WERI-Rb-1 (cell line): ENCODE measurements around the gene STIMATE.

Source experiments
- DNase-seq: peaks from one replicate; pipeline ENCODE4 v3.0.0-alpha.2; 2020
- H3K27ac ChIP-seq: fragments of 250-450 bp; sonication (Bioruptor Pico); 2 replicates; pipeline ENCODE4 v1.5.1; 2020; ENCODE audit warnings: mild to moderate bottlenecking, moderate library complexity
- H3K27me3 ChIP-seq: fragments of 250-450 bp; sonication (Bioruptor Pico); 2 replicates; pipeline ENCODE4 v1.5.1; 2021; ENCODE audit warnings: mild to moderate bottlenecking, low read depth, moderate library complexity; ENCODE audit not compliant: insufficient read depth, severe bottlenecking
- H3K36me3 ChIP-seq: fragments of 250-450 bp; sonication (Bioruptor Pico); 2 replicates; pipeline ENCODE4 v1.5.1; 2020; ENCODE audit warnings: mild to moderate bottlenecking, moderate library complexity
- H3K4me3 ChIP-seq: 2 replicates; pipeline ENCODE4 v1.5.1; 2011; ENCODE audit warnings: low read depth, mild to moderate bottlenecking, control low read depth, low read length
- H3K9me3 ChIP-seq: fragments of 250-450 bp; sonication (Bioruptor Pico); 2 replicates; pipeline ENCODE4 v1.5.1; 2021; ENCODE audit warnings: mild to moderate bottlenecking, moderate library complexity; ENCODE audit not compliant: severe bottlenecking
- TF ChIP-seq, protein P1 (sequence below): IDR thresholded peaks from 2 replicates; pipeline ENCODE4 v1.5.1; 2011; ENCODE audit warnings: low read depth, mild to moderate bottlenecking, control low read depth, inconsistent platforms, low read length

Gene STIMATE

DNA sequence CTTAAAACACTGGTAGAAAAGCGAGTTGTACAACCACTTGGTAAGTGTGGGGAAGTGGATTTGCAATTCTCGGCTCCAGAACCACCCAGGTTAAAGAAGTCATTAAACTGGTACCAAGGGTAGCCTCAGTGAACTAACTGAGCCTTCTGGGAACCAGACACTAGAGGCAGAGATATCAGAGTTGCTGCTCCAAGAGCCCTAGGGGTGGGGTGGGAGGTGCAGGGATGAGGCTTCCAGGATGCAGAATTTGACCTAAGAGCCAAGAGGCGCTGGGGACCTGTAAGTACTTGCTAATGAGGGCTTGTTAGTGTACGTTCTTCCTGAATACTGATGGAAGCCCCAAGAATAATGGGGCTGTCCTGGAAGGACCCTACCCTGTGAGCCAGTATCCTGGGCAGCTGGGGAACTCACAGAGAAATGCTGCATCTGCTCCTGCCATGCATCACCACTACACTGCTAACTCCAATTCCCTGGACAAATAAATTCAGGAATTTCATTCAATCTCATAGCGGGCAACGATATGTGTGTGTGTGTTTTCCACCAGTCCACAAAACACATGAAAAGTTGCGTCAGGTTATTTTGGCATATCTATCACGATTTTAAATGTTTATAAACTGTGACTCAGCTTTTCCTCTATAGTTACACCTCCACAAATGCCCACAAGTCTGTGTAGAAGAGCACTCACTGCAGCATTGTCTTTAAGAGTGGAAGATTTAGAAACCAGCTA, 23.8 kb downstream of the STIMATE start:
- no peak overlapping the region for H3K4me3 ChIP-seq
- H3K9me3 ChIP-seq, result no peaks in the 10 kb centered on the region
- H3K36me3 ChIP-seq, result no peaks in the 10 kb centered on the region
- TF ChIP-seq, protein P1, sequence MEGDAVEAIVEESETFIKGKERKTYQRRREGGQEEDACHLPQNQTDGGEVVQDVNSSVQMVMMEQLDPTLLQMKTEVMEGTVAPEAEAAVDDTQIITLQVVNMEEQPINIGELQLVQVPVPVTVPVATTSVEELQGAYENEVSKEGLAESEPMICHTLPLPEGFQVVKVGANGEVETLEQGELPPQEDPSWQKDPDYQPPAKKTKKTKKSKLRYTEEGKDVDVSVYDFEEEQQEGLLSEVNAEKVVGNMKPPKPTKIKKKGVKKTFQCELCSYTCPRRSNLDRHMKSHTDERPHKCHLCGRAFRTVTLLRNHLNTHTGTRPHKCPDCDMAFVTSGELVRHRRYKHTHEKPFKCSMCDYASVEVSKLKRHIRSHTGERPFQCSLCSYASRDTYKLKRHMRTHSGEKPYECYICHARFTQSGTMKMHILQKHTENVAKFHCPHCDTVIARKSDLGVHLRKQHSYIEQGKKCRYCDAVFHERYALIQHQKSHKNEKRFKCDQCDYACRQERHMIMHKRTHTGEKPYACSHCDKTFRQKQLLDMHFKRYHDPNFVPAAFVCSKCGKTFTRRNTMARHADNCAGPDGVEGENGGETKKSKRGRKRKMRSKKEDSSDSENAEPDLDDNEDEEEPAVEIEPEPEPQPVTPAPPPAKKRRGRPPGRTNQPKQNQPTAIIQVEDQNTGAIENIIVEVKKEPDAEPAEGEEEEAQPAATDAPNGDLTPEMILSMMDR, result no peak
- no peak overlapping the region for H3K27ac ChIP-seq
- no peak for DNase-seq
- no peaks in the 10 kb centered on the region for H3K27me3 ChIP-seq

DNA sequence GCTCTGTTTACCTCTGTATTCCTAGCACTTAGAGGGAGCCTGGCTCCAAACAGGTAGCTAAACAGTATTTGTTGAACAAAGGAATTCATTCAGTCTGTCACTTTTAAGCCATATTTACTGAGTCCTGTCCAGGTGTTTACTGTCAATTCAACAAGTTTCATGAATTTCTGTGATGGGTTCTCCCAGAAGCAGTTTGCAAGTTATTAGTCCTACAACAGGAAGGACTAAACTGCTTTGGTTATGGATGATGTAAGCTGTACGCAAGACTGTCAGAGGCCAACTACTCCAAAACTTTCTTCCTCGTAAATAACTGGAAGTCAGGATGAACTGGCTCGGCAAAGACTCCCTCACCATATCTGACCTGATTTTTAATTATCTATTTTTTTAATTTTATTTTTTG, 25.1 kb downstream of the STIMATE start:
- TF ChIP-seq, protein P1, result no peak
- no peaks in the 10 kb centered on the region for H3K9me3 ChIP-seq
- H3K36me3 ChIP-seq, result no peaks in the 10 kb centered on the region
- no peak overlapping the region for H3K27ac ChIP-seq
- no peaks in the 10 kb centered on the region for H3K27me3 ChIP-seq
- no peak overlapping the region for H3K4me3 ChIP-seq
- no peak for DNase-seq

- H3K9me3 ChIP-seq, result no peaks in the 10 kb centered on the region
- H3K4me3 ChIP-seq, result no peak overlapping the region
- DNase-seq, result no peak
- no peaks in the 10 kb centered on the region for H3K27me3 ChIP-seq
- TF ChIP-seq, protein P1, result no peak
- H3K36me3 ChIP-seq, result no peaks in the 10 kb centered on the region
- H3K27ac ChIP-seq, result no peak overlapping the region
These were observed 25.6 kb downstream of the STIMATE start for GRCh38 chr3:52871761-52872160.

DNA sequence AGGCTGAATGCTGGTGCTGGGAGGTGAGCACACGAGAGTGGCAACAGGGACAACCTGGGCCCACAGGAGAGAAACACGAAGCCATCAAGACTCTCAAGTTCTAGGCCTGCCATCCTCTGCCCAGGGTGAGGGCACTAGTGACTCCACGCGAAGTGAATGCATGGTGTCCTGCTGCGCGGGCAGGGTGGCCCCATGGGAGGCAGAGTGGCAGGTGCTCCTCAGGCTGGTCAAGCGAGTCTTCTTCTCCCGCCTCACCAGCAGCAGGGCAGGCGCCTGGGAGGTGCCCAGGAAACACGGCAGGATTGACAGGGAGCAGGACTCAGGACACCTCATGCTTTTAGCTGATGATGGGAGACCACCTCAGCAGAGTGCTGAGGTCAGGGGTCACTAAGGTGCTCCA, 26.9 kb downstream of the STIMATE start:
- DNase-seq, result no peak
- TF ChIP-seq, protein P1, result no peak
- no peaks in the 10 kb centered on the region for H3K27me3 ChIP-seq
- H3K4me3 ChIP-seq, result no peak overlapping the region
- H3K27ac ChIP-seq, result no peak overlapping the region
- no peaks in the 10 kb centered on the region for H3K9me3 ChIP-seq
- no peaks in the 10 kb centered on the region for H3K36me3 ChIP-seq

DNA sequence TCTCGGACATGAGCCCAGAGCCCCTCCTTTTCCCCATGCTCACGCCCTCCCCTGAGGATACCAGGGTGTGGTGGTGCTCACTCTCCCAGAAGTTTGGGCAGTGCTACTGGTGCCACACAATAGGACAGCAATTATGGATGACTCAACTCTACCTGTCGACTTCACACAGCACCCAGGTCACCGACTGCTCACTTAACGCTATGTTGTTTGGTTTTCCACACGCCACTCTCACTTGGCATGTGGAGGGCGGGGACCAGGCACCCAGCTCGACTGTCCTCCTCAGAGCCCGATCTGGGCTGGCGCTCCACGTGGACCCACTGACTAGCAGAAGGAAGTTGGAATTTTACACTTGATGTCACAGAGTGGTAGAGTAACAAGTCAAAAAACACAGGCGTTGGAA, 30.9 kb downstream of the STIMATE start:
- no peak overlapping the region for H3K4me3 ChIP-seq
- no peaks in the 10 kb centered on the region for H3K36me3 ChIP-seq
- TF ChIP-seq, protein P1, result no peak
- H3K27ac ChIP-seq, result no peak overlapping the region
- H3K9me3 ChIP-seq, result no peaks in the 10 kb centered on the region
- H3K27me3 ChIP-seq, result no peaks in the 10 kb centered on the region
- no peak for DNase-seq

- Histone ChIP-seq H3K4me3 (no peak overlapping the region), H3K36me3 (no peaks in the 10 kb centered on the region), H3K27me3 (no peaks in the 10 kb centered on the region), H3K9me3 (no peaks in the 10 kb centered on the region), H3K27ac (no peak overlapping the region)
- DNase-seq, result no peak
- TF ChIP-seq, protein P1, result no peak
These were observed 31.4 kb downstream of the STIMATE start for GRCh38 chr3:52865994-52866393.
